ENCODE measurements around the gene LOX. TPM values are rescaled to one million over a fixed set of nuclear protein-coding genes. Genes with fewer than 3 reads are reported as not detected.
"Not testable (repeated sequence)": the region's sequence is repeated elsewhere in the genome, so short reads cannot be mapped to it uniquely, and the experiment has no call there.

LOX gene
- total RNA-seq, 1 donor from 2014 or later: 6.0 TPM

DNA sequence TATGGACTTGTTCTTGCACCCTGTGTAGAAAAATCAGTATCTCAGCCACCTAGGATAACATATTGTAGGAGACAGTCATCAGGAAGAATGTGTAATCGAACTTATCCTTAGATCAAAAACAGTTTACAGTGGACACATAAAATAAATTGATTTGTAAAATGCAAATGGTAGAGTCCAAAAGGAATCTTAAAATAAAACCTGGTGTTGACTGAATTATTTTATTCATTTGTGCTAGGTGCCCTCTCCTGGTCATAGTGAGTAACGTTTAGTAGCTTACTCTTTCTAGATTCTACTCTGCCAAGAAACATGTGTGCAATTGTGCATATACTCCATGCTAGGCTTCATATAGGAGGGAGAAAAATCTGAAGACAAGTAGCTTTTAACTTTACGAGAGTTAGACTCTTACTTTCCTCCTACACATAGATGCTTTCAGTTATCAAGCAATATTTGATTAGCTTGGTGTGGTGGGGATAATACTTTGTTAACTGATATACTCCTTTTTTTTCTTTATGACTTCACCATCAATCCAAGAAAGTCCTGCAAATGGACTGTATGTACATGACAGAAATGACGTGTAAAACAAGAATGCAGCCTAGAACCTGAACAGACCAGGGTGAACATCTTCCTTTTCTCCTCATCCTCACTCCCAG lies 23.7 kb upstream of the LOX start:
- intact Hi-C loops (cut with micrococcal nuclease): no loop called here
- DNase-seq: no peak
- no peak for ATAC-seq

DNA sequence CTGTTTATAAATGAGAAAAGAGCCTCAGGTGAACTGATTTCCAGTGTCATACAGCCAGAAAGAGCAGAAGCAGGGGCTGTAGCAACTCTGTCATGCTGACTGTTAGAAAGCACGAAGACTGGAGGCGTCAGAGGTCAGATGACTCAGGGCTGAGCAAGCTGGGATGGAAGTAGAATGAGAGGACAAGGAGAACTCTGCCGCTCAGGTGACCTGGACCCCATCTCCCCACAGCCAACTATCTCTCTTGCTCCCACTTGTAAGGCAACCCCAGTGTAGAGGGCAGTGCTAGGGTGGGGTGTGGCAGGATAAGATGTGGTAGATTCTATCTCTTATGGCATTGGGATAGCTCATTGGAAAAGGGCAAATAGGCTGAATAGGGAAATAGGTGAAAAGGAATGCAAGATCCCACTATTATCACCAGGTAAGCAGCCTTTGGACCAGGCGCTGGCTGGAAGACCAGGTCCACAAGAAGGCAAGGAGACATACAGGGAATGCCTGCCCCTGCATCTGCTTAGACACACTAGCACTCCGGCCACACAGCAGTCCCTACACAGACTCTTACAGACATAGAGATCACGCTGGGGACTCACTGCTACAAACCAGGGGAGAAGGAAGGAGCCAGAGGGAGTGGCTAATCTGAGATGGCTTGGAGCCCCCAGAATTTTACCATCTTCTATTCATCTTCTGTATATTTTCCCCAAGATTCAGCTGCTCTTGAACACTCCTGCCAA lies 21.2 kb upstream of the LOX start:
- no peak for DNase-seq
- no peak for ATAC-seq
- intact Hi-C loops (cut with micrococcal nuclease): no loop called here

DNA sequence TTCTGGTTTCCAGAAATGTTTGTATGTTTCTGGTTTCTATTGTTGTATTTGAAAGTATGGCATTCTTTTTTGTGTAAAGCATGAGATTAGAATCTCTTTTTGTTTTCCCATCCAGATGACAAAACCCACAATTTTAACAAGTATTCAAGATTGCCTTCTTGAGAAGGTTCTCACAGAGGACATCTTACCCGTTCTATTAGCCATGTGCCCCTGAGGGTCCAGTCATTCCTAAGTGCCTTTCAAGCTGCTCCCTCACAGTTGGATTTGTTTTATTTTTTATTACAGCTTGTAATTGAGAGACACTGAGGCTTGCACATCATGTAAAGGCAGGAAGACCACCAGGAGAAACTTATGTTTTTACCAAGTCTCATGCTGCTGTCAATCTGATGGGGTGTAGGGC lies 19.3 kb upstream of the LOX start:
- intact Hi-C loops (cut with micrococcal nuclease): no loop called here
- ATAC-seq: no peak
- no peak for DNase-seq

DNA sequence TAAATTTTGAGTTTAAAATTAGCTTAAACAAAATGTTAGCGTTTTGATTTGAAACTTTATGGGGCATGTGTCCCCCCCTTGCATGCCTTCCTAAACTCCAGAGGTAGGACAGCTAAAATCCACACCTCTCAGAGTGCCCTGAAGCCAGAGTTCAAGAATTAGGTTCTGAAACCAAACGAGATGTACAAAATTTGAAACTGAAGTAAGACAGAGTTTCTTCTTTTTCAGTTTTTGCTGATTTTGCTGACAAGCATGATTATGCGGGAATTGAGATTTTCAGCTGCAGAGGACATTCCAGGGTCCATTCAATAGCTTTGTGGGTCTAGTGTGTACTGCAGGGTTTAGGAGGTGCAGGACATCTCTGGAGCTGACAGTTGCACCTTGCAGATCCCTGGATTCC lies 17.1 kb upstream of the LOX start:
- ATAC-seq: no peak
- no peak for DNase-seq
- intact Hi-C loops (cut with micrococcal nuclease): no loop called here

DNA sequence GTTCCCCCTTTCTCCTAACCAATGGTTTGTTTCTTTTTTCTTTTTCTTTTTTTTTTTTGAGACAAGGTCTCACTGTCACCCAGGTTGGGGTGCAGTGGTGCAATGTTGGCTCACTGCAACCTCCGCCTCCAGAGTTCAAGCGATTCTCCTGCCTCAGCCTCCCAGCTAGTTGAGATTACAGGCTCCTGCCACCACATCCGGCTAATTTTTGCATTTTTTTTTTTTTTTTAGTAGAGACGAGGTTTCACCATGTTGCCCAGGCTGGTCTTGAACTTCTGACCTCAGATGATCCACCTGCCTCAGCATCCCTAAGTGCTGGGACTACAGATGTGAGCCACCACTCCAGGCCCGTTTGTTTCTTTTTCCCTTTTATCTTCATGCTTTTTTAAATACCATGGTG lies 16.2 kb upstream of the LOX start:
- intact Hi-C loops (cut with micrococcal nuclease); ATAC-seq; DNase-seq: not testable (repeated sequence)

- intact Hi-C loops (cut with micrococcal nuclease): no loop called here
- ATAC-seq: no peak
- DNase-seq: no peak
Observed at GRCh38 chr5:122093415-122094180, 15.5 kb upstream of the LOX start.

DNA sequence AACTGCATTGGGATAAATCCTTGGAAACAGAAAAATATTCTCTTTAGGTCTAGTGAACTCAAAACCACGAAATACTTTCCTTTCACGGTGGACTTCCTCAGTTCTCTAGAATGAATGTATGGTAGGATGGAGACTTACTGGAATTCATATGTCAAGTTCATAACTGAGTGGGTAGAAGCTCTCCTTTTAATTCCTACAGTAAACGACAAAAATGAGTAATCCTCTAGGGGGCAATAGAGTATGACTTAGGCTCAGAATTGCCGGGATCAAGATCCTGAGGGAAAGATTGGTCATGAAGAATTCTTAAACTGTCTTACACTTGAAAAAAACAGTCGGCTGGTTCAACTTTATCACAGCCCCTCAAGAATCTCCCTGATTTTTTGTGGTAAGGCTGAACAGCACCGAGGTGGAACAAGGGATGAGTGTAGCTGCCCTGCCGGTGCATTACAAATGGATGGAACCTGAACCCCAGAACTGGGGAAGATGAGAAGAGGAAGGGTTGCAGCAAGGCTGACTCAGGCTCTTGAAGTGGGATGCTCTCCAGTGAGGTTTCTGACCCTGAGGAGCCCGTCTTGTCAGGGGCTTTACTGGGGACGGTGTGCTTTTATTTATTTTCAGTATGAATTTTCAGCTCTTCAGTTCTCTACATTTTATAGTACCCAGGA lies 14.0 kb upstream of the LOX start:
- DNase-seq (no peak), ATAC-seq (no peak)
- intact Hi-C loops (cut with micrococcal nuclease): no loop called here

DNA sequence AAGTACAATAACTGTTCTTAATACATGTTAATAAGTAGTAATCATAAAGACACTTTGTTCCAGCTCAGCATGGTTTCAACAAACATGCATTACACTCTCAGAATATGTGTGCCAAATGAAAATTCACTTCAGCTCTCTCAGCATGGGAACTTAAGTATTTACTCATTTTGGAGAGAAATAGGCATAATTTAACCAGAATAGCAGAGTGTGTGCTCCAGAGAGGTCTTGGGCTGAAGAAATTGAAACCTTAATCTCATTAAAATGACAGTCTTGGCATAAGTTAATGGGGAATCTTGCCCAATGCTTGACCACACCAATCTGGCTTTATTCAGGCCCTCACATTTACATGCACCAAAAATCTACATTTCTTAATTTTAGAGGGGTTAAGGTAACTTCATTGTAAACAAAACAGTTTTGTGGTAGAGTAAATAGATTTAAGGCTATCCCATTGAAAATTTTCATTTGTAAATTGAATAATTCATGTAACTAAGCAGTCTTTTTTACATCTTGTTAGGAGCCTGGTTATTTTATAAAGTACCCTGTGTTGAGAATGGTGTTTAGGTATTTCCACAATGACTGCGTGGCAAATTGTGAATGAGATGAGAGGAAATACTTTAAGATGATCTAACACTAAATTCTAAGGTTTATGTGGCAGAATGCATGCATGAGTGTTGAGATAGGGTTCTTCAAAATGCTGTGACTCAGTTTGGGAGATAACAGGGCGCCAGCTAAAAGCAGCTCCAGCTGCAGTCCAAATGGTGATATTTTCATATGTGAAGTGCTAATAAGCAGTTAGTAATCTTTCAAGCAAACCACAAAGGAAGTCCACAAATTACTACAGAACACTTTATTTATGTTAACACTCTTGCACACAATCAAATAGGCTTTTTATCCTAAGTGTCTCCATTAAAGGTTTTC lies 11.3 kb upstream of the LOX start:
- intact Hi-C loops (cut with micrococcal nuclease): loop anchor here (10.0 kb wide), 1 partner anchor 115 kb away; no protein-coding TSS in a partner anchor
- peak; percentile 80 for ATAC-seq
- DNase-seq: no peak

GRCh38 chr5:122085041-122085440 lies 7.0 kb upstream of the LOX start:
- ATAC-seq (no peak), DNase-seq (no peak)
- intact Hi-C loops (cut with micrococcal nuclease): loop anchor here (10.0 kb wide), 1 partner anchor 110 kb away; no protein-coding TSS in a partner anchor

DNA sequence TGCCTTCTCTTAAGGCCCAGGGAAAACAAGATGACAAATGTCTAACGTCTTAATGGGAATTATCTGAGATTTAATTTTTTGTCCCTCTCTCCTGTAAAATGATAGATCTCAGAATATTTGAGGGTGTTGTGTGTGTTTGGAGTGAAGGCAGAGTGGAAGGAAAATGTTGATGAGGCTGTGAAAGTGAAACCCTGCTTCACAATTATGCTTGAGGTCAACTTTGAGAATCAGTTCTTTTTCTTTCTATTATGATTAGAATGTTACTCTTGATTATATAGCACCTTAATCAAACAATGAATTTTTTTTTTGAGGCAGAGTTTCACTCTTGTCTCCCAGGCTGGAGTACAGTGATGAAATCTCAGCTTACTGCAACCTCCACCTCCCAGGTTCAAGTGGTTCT lies 5.5 kb upstream of the LOX start:
- no peak for DNase-seq
- ATAC-seq: no peak
- intact Hi-C loops (cut with micrococcal nuclease): loop anchor here (10.0 kb wide), 1 partner anchor 109 kb away; no protein-coding TSS in a partner anchor

GRCh38 chr5:122081541-122081940 lies 3.5 kb upstream of the LOX start:
- intact Hi-C loops (cut with micrococcal nuclease): loop anchor here (10.0 kb wide), 1 partner anchor 107 kb away; no protein-coding TSS in a partner anchor
- ATAC-seq: no peak
- DNase-seq: no peak

DNA sequence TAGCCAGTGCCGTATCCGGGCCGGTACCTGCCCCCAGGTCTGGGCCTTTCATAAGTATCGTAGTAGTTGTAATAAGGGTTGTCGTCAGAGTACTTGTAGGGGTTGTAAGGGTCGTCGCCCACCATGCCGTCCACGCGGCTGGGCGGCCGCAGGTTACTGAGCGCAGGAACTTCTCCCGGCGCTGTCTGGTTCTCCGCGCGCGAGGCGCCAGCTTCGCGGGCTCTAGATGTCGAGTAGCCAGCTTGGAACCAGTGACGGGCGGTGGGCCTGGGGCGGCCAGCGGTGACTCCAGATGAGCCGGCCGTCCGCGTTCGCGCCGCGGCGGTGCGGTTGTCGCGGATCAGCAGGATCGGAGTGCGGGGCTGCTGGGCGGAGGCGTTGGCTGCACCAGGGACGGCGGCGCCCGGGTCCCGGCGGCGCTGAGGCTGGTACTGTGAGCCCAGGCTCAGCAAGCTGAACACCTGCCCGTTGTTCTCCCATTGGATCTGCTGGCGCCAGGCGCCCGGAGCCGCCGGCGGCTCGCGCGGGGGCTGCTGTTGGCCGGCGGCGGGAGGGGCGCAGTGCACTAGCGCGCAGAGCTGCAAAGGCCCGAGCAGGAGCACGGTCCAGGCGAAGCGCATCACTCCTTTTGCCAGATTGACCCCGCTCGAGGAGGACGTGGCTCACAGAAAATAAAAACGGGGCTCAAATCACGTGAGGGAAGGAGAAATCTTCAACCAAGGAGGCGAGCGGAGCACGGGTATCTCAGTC lies 518 bp downstream of the LOX start:
- DNase-seq (peak; percentile 37), ATAC-seq (peak; percentile 54)
- intact Hi-C loops (cut with micrococcal nuclease): no loop called here

DNA sequence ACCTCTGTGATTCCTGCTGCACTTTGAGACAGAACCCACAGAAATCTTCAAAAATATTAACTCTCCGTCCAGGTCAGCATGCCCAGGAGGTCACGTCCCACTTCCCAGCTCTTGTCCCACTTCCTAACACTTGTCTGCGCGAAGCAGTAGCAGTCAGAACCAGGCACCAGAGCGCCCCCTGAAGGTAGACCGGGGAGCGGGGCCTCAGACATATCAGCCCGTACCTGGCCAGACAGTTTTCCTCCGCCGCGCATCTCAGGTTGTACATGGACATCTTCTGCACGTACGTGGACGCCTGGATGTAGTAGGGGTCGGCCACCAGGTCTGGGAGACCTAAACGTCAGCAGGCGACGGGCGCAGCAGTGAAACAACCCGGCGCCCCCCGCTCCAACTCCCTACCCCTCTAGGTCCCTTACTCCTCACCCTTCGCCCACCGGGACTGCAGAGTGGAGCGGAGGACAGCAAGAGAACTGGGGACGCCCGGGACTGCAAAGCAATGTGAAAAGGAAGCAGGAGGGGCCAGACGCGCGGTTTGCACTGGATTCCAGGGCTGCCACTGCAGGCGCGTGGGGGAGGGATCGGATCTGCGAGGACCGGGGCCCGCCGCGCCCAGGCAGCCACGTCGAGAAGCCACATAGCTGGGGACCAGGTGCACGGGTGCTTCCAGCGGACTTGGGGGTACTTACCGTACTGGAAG lies 1.2 kb downstream of the LOX start:
- peak; percentile 78 for DNase-seq
- intact Hi-C loops (cut with micrococcal nuclease): no loop called here
- peak; percentile 81 for ATAC-seq

DNA sequence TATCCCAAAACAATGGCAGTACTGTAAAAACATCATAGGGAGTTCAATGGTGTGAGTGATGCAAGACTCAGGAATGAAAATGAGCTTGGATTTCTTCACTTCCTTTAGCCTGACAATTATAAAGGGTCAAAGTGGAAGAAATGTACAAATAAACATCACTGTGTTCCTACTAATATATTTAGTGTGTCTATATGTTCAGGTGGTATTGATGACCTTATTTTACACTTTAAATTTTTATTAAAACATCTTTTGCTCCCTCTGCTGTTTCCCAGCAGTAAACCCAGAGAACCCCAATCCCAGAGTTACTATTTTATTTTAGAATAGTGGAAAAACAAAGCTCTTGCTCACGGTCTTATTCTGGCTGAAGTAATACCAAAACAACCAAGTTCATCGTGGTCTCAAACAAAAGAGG lies 2.0 kb downstream of the LOX start:
- DNase-seq: no peak
- intact Hi-C loops (cut with micrococcal nuclease): no loop called here
- ATAC-seq: no peak

GRCh38 chr5:122073864-122074263 lies 4.2 kb downstream of the LOX start:
- DNase-seq (no peak), ATAC-seq (no peak)
- intact Hi-C loops (cut with micrococcal nuclease): no loop called here

DNA sequence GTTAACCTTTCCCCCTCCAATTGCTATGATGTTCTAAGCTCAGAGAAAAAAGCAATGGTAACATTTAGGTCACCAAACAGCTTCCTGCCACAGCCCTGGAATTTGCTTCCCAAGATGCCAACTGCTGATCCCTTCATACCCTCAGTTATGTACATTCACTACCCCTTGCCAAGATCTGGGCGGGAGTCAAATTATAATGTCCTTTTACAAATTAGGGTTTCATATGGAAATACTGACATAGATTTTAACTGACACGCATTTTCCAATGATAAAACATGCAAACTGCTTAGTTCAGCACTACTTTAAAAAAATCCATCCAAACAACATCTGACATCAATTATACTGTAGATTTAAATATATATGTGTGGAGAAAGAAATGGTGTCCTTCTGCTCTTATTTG lies 5.0 kb downstream of the LOX start:
- DNase-seq (no peak), ATAC-seq (no peak)
- intact Hi-C loops (cut with micrococcal nuclease): no loop called here

DNA sequence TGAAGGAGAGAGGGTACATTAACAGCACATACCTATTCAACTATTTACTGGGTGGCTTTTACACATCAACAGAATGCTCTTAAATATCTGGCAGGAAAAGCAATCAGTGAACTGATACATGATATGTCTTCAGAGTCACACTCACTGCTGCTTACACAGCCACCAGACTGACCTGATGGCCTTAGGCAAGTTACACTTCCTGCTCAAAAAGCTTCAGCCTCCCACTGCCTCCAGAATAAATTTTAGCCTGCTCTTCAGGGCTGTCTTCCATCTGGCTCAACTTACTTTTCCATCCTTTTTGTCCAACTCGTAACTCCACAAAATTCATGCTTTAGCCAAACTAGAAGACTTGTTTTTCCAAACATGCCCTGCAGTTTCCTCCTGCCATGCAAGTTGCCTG lies 10.7 kb downstream of the LOX start:
- intact Hi-C loops (cut with micrococcal nuclease): no loop called here
- DNase-seq (no peak), ATAC-seq (no peak)
